Measurements from ENCODE around the gene VAV1.

The VAV1 gene

DNA sequence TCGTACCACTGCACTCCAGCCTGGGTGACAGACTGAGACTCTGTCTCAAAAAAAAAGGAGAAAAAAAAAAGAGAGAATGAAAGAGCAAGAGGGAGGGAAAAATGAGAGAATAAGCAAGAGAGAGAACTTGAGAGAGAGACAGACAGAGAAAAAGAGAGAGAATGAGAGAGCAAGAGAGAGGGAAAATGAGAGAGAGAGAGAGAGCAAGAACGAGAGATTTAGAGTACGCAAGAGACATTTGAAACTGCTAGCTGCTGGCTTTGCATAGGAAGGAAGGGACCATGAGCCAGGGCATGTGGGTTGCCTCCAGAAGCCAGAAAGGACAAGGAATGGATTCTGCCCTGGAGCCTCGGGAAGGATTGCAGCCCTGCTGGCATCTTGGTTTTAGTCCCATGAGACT is 105.3 kb downstream of the VAV1 start:
- Histone ChIP-seq H3K9ac (ENCODE audit: low read length) (no peak overlapping the region), H3F3A (ENCODE audit: insufficient read depth, low read length) (no peaks in the 10 kb centered on the region), H3K9me3 (ENCODE audit: low read length) (no peaks in the 10 kb centered on the region), H4K20me1 (ENCODE audit: insufficient read depth, low read length) (no peaks in the 10 kb centered on the region), H3K36me3 (ENCODE audit: insufficient read depth, low read length) (no peaks in the 10 kb centered on the region), H3K27me3 (ENCODE audit: insufficient read depth, low read length) (peaks cover 5% of the 10 kb centered on the region; the same call in 1 of the 2 replicates), H3K9me2 (ENCODE audit: low read depth, low read length) (no peaks in the 10 kb centered on the region), H2AFZ (ENCODE audit: low read length) (no peak overlapping the region), H3K4me1 (ENCODE audit: insufficient read depth, low read length, severe bottlenecking) (no peaks in the 10 kb centered on the region), H3K79me2 (ENCODE audit: insufficient read depth, low read length) (no peaks in the 10 kb centered on the region), H3K4me3 (ENCODE audit: low read depth, low read length, poor library complexity, severe bottlenecking) (no peak overlapping the region), H3K4me2 (ENCODE audit: low read length) (no peak overlapping the region), H3K27ac (ENCODE audit: low read depth, low read length, poor library complexity, severe bottlenecking) (no peak overlapping the region)
- TF ChIP-seq, protein P1, sequence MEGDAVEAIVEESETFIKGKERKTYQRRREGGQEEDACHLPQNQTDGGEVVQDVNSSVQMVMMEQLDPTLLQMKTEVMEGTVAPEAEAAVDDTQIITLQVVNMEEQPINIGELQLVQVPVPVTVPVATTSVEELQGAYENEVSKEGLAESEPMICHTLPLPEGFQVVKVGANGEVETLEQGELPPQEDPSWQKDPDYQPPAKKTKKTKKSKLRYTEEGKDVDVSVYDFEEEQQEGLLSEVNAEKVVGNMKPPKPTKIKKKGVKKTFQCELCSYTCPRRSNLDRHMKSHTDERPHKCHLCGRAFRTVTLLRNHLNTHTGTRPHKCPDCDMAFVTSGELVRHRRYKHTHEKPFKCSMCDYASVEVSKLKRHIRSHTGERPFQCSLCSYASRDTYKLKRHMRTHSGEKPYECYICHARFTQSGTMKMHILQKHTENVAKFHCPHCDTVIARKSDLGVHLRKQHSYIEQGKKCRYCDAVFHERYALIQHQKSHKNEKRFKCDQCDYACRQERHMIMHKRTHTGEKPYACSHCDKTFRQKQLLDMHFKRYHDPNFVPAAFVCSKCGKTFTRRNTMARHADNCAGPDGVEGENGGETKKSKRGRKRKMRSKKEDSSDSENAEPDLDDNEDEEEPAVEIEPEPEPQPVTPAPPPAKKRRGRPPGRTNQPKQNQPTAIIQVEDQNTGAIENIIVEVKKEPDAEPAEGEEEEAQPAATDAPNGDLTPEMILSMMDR (IDR thresholded peaks at IDR 0.05; ENCODE audit: low read length) = no peak
- no peak for TF ChIP-seq EZH2 (IDR thresholded peaks at IDR 0.05; ENCODE audit: borderline replicate concordance, low read length)

DNA sequence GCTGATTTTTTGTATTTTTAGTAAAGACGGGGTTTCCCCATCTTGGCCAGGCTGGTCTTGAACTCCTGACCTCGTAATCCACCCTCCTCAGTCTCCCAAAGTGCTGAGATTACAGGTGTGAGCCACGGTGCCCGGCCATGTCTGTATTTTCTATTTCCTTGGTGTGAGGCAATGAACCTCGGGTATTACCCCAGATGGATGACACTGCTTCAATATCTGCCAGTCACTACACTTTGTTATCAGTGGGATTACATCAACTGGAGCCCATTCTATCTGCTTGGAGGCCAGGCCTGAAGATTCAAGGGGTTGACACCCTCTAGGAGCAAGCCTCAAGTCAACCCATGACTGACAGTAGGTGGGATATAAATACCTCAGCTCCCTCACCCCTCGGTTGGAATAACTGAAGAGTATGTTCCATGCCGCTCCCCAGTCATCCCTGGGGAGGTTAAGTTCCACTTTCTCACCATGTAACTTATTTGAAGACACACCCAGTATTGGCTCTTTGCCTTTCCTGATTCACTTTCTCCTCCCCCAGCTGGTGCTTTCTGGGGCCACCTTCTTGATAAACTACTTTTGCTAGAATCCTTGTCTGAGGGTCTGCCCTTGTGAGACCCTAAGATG is 113.9 kb downstream of the VAV1 start:
- Histone ChIP-seq H3K4me1 (ENCODE audit: insufficient read depth, low read length, severe bottlenecking) (no peaks in the 10 kb centered on the region), H3K27me3 (ENCODE audit: insufficient read depth, low read length) (no peaks in the 10 kb centered on the region), H3K79me2 (ENCODE audit: insufficient read depth, low read length) (no peaks in the 10 kb centered on the region), H3K4me3 (ENCODE audit: low read depth, low read length, poor library complexity, severe bottlenecking) (no peak overlapping the region), H3K36me3 (ENCODE audit: insufficient read depth, low read length) (no peaks in the 10 kb centered on the region), H3K9ac (ENCODE audit: low read length) (no peak overlapping the region), H4K20me1 (ENCODE audit: insufficient read depth, low read length) (no peaks in the 10 kb centered on the region), H3K9me2 (ENCODE audit: low read depth, low read length) (no peaks in the 10 kb centered on the region), H3K9me3 (ENCODE audit: low read length) (no peaks in the 10 kb centered on the region), H3K27ac (ENCODE audit: low read depth, low read length, poor library complexity, severe bottlenecking) (no peak overlapping the region), H3F3A (ENCODE audit: insufficient read depth, low read length) (no peaks in the 10 kb centered on the region), H2AFZ (ENCODE audit: low read length) (no peak overlapping the region), H3K4me2 (ENCODE audit: low read length) (no peak overlapping the region)
- TF ChIP-seq EZH2 (IDR thresholded peaks at IDR 0.05; ENCODE audit: borderline replicate concordance, low read length) = no peak
- TF ChIP-seq, protein P1 (IDR thresholded peaks at IDR 0.05; ENCODE audit: low read length) = no peak

DNA sequence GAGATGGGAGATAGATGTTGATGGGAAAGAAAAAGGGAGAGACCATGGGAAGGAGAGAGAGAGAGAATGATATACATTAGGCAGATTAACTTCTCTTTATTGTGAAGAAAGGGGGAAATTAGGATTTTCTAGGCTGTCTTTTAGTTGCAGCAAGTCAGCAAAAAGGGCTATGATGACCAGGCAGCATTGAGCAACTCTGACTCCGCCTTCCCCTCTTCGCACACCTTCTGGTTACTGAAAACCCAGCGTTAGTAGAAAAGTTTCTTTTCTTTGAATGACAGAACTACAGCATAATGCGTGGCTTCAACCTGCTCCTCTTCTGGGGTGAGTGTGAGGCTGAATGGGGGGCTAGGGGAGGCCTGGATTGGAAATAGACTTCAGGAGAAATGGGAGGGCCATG is 114.8 kb downstream of the VAV1 start, which contains the start of gene ADGRE1:
TSS of gene ADGRE1 (plus strand) at position 264 of the 400 bp plus-strand sequence. CDS start at position 294, 30 bp downstream.
- Histone ChIP-seq H3K4me2 (ENCODE audit: low read length) (no peak within 1 kb of the TSS), H3F3A (ENCODE audit: insufficient read depth, low read length) (no peaks in the 10 kb centered on the region), H3K79me2 (ENCODE audit: insufficient read depth, low read length) (no peaks in the 10 kb centered on the region), H3K9ac (ENCODE audit: low read length) (no peak within 1 kb of the TSS), H2AFZ (ENCODE audit: low read length) (no peak within 1 kb of the TSS), H3K9me2 (ENCODE audit: low read depth, low read length) (no peaks in the 10 kb centered on the region), H3K4me3 (ENCODE audit: low read depth, low read length, poor library complexity, severe bottlenecking) (no peak within 1 kb of the TSS), H3K9me3 (ENCODE audit: low read length) (no peaks in the 10 kb centered on the region), H3K4me1 (ENCODE audit: insufficient read depth, low read length, severe bottlenecking) (no peaks in the 10 kb centered on the region), H3K36me3 (ENCODE audit: insufficient read depth, low read length) (no peaks in the 10 kb centered on the region), H3K27me3 (ENCODE audit: insufficient read depth, low read length) (no peaks in the 10 kb centered on the region; the same call in 1 of the 2 replicates), H3K27ac (ENCODE audit: low read depth, low read length, poor library complexity, severe bottlenecking) (no peak within 1 kb of the TSS), H4K20me1 (ENCODE audit: insufficient read depth, low read length) (no peaks in the 10 kb centered on the region)
- no peak for TF ChIP-seq EZH2 (IDR thresholded peaks at IDR 0.05; ENCODE audit: borderline replicate concordance, low read length)

DNA sequence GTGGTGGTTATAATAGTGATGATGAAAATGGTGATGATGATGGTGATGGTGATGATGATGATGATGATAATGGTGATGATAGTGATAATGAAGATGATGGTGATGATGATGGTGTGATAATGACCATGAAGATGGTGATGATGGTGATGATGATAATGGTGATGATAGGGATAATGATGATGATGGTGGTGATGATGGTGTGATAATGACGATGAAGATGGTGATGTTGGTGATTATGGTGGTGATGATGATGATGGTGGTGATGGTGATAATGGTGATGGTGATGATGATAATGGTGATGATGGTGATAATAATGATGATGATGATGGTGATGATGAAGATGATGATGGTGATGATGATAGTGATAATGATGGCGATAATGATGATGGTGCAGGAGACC is 116.5 kb downstream of the VAV1 start:
- Histone ChIP-seq H3K4me3 (ENCODE audit: low read depth, low read length, poor library complexity, severe bottlenecking) (no peak overlapping the region), H3K36me3 (ENCODE audit: insufficient read depth, low read length) (no peaks in the 10 kb centered on the region), H3K9ac (ENCODE audit: low read length) (no peak overlapping the region), H3K9me2 (ENCODE audit: low read depth, low read length) (no peaks in the 10 kb centered on the region), H2AFZ (ENCODE audit: low read length) (no peak overlapping the region), H3K4me2 (ENCODE audit: low read length) (no peak overlapping the region), H3K27ac (ENCODE audit: low read depth, low read length, poor library complexity, severe bottlenecking) (no peak overlapping the region), H3K9me3 (ENCODE audit: low read length) (no peaks in the 10 kb centered on the region), H3K4me1 (ENCODE audit: insufficient read depth, low read length, severe bottlenecking) (no peaks in the 10 kb centered on the region), H3F3A (ENCODE audit: insufficient read depth, low read length) (no peaks in the 10 kb centered on the region), H3K79me2 (ENCODE audit: insufficient read depth, low read length) (no peaks in the 10 kb centered on the region), H3K27me3 (ENCODE audit: insufficient read depth, low read length) (no peaks in the 10 kb centered on the region; the same call in 1 of the 2 replicates), H4K20me1 (ENCODE audit: insufficient read depth, low read length) (no peaks in the 10 kb centered on the region)
- TF ChIP-seq EZH2 (IDR thresholded peaks at IDR 0.05; ENCODE audit: borderline replicate concordance, low read length) = no peak
- TF ChIP-seq, protein P1 (IDR thresholded peaks at IDR 0.05; ENCODE audit: low read length) = no peak
